HepG2 (cell line): ENCODE data around the gene SCYL1. TPM values are rescaled to one million over a fixed set of nuclear protein-coding genes. Genes with fewer than 3 reads are reported as not detected.

ENCODE experiments used
- KAT8 ChIP-seq: IDR thresholded peaks from 2 replicates; pipeline ENCODE4 v1.6.1; 2016; ENCODE audit warnings: missing genetic modification reagents, missing compliant biosample characterization
- KDM5A ChIP-seq: fragments of 200-600 bp; sonication (generic); IDR thresholded peaks from 2 replicates; pipeline ENCODE4 v1.7.0; 2018; ENCODE audit warnings: antibody characterized with exemption, mild to moderate bottlenecking, low read length, borderline replicate concordance
- KLF12 ChIP-seq: sonication (generic); formaldehyde crosslinking; IDR thresholded peaks from 2 replicates; pipeline ENCODE4 v1.4.0; 2020; ENCODE audit warnings: missing genetic modification reagents, borderline replicate concordance
- MAF1 ChIP-seq: sonication (generic); formaldehyde crosslinking; IDR thresholded peaks from 2 replicates; pipeline ENCODE4 v1.5.0; 2020; ENCODE audit warnings: missing genetic modification reagents, borderline replicate concordance
- NR2F6 ChIP-seq, 2 experiments: IDR thresholded peaks; 2 replicates each; pipeline ENCODE4 v1.6.1; 2016; ENCODE audit warnings: antibody characterized with exemption in 1 of 2, mild to moderate bottlenecking in 1 of 2
- PLSCR1 ChIP-seq: sonication (generic); formaldehyde crosslinking; IDR thresholded peaks from 2 replicates; pipeline ENCODE4 v1.5.0; 2020; ENCODE audit warnings: missing genetic modification reagents, mild to moderate bottlenecking, borderline replicate concordance
- RBFOX2 ChIP-seq: fragments of 200-400 bp; formaldehyde crosslinking; IDR thresholded peaks from 2 replicates; pipeline ENCODE4 v1.6.1; 2017; ENCODE audit warnings: low read depth, mild to moderate bottlenecking, low read length
- REPIN1 ChIP-seq: sonication (generic); formaldehyde crosslinking; IDR thresholded peaks from 2 replicates; pipeline ENCODE4 v1.8.0; 2022; ENCODE audit warnings: missing genetic modification reagents, low read depth, mild to moderate bottlenecking, borderline replicate concordance
- XRCC5 ChIP-seq: fragments of 200-400 bp; formaldehyde crosslinking; optimal IDR thresholded peaks from 2 replicates; pipeline ENCODE3; 2017; ENCODE audit warnings: mild to moderate bottlenecking, low read length
- ZBTB8A ChIP-seq: sonication (generic); formaldehyde crosslinking; IDR thresholded peaks from 2 replicates; pipeline ENCODE4 v1.4.0; 2020; ENCODE audit warnings: mild to moderate bottlenecking, low read depth, missing genetic modification reagents, borderline replicate concordance
- ZNF143 ChIP-seq: sonication (generic); formaldehyde crosslinking; IDR thresholded peaks from 2 replicates; pipeline ENCODE4 v1.4.0; 2020; ENCODE audit warnings: missing genetic modification reagents
- ZNF232 ChIP-seq: sonication (generic); formaldehyde crosslinking; IDR thresholded peaks from 2 replicates; pipeline ENCODE4 v1.4.0; 2020; ENCODE audit warnings: missing genetic modification reagents, borderline replicate concordance
- ZNF282 ChIP-seq: fragments of 450-650 bp; IDR thresholded peaks from 2 replicates; pipeline ENCODE4 v1.6.1; 2018; ENCODE audit not compliant: partially characterized antibody
- ZNF432 ChIP-seq: sonication (generic); formaldehyde crosslinking; IDR thresholded peaks from 2 replicates; pipeline ENCODE4 v1.5.0; 2020; ENCODE audit warnings: missing genetic modification reagents, mild to moderate bottlenecking, borderline replicate concordance
- ZNF441 ChIP-seq: sonication (generic); formaldehyde crosslinking; IDR thresholded peaks from 2 replicates; pipeline ENCODE4 v1.7.0; 2021; ENCODE audit warnings: missing genetic modification reagents, borderline replicate concordance
- ZNF530 ChIP-seq: sonication (generic); formaldehyde crosslinking; IDR thresholded peaks from 2 replicates; pipeline ENCODE4 v1.5.0; 2020; ENCODE audit warnings: low read depth, mild to moderate bottlenecking, missing genetic modification reagents
- ZNF614 ChIP-seq: IDR thresholded peaks from 2 replicates; pipeline ENCODE4 v1.6.1; 2018; ENCODE audit warnings: missing biosample characterization, missing genetic modification reagents, inconsistent platforms, borderline replicate concordance
- ZNF746 ChIP-seq: sonication (generic); formaldehyde crosslinking; IDR thresholded peaks from 2 replicates; pipeline ENCODE4 v1.8.0; 2022; ENCODE audit warnings: mild to moderate bottlenecking, missing genetic modification reagents
- ZNF766 ChIP-seq: sonication (generic); formaldehyde crosslinking; IDR thresholded peaks from 2 replicates; pipeline ENCODE4 v1.5.0; 2020; ENCODE audit warnings: missing genetic modification reagents, borderline replicate concordance
- ZNF883 ChIP-seq: sonication (generic); formaldehyde crosslinking; IDR thresholded peaks from 2 replicates; pipeline ENCODE4 v1.5.1; 2020; ENCODE audit warnings: mild to moderate bottlenecking, missing genetic modification reagents; ENCODE audit errors: not compliant biosample characterization
- polyA plus RNA-seq, 8 experiments: library from polyadenylated mRNA; depleted of rRNA in 3 of 8; stranded (reverse) in 7 of 8; unstranded in 1 of 8; fragments of >200 nt; fragmentation: Illumina TruSeq in 4 of 8; extraction: Trizol in 4 of 8; gene quantifications; 2 replicates each; pipeline versions ENCODE4 v1.2.1 to v1.2.3, GENCODE V29; 2011 to 2016; ENCODE audit warnings: low read depth in 4 of 8, missing spikeins in 1 of 8, mixed read lengths in 1 of 8; ENCODE audit not compliant: insufficient read depth in 1 of 8
- total RNA-seq, 5 experiments: library from RNA; depleted of rRNA; stranded (reverse); fragments of >200 nt; fragmentation: Illumina TruSeq; extraction: Trizol; gene quantifications; 2 replicates each; pipeline ENCODE4 v1.2.3, GENCODE V29; 2016; ENCODE audit warnings: low read depth in 1 of 5
- TF ChIP-seq, protein P1 (sequence below): IDR thresholded peaks from 2 replicates; pipeline ENCODE4 v1.6.1; 2012; ENCODE audit warnings: low read length, improper control_type of control experiment
- TF ChIP-seq, protein P2 (sequence below): sonication (generic); formaldehyde crosslinking; IDR thresholded peaks from 2 replicates; pipeline ENCODE4 v1.4.0; 2020; ENCODE audit warnings: mild to moderate bottlenecking, missing genetic modification reagents

SCYL1 gene
- total and polyA plus RNA-seq, 2 of the 13 experiments (the other 11 are each of a cell fraction or from before 2014, with no cell fraction given): 65.9 to 103 TPM

DNA sequence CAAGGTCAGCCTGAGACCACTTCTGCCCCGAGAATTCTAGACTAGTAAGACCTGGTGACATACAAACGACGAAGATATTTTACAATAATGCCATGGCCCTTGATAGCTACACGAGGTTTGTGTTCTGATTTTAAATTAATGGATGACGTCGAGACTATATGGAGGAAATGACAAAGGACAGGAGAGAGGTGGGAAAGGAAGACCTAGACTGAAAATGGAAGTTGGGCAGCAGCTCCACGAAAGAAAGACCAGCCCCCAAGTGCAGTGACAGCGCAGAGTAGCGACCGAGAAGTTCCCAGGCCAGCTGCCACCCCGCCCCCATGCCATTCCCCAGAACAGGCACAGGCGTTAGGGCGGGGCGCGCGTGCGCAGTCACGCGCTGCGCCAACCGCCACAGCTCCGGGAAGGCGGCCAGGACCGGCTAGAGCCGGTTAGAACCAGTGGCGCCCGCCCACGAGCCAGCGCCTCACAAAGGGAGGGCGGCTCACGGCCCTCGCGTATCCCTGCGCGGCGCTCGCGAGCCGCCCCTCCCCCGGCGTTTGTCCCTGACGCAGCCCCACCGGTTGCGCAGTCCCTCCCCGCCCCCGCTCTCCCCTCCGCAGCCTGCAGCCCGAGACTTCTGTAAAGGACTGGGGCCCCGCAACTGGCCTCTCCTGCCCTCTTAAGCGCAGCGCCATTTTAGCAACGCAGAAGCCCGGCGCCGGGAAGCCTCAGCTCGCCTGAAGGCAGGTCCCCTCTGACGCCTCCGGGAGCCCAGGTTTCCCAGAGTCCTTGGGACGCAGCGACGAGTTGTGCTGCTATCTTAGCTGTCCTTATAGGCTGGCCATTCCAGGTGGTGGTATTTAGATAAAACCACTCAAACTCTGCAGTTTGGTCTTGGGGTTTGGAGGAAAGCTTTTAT is 27.5 kb upstream of the SCYL1 start (continued):
- TF ChIP-seq, protein P1, sequence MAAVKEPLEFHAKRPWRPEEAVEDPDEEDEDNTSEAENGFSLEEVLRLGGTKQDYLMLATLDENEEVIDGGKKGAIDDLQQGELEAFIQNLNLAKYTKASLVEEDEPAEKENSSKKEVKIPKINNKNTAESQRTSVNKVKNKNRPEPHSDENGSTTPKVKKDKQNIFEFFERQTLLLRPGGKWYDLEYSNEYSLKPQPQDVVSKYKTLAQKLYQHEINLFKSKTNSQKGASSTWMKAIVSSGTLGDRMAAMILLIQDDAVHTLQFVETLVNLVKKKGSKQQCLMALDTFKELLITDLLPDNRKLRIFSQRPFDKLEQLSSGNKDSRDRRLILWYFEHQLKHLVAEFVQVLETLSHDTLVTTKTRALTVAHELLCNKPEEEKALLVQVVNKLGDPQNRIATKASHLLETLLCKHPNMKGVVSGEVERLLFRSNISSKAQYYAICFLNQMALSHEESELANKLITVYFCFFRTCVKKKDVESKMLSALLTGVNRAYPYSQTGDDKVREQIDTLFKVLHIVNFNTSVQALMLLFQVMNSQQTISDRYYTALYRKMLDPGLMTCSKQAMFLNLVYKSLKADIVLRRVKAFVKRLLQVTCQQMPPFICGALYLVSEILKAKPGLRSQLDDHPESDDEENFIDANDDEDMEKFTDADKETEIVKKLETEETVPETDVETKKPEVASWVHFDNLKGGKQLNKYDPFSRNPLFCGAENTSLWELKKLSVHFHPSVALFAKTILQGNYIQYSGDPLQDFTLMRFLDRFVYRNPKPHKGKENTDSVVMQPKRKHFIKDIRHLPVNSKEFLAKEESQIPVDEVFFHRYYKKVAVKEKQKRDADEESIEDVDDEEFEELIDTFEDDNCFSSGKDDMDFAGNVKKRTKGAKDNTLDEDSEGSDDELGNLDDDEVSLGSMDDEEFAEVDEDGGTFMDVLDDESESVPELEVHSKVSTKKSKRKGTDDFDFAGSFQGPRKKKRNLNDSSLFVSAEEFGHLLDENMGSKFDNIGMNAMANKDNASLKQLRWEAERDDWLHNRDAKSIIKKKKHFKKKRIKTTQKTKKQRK: no peak
- peak; percentile 46; the same call in 1 of the 2 replicates for TF ChIP-seq MAF1 (CRISPR knock-in tag)
- peak; percentile 88 for TF ChIP-seq KAT8 (CRISPR knock-in tag)
- TF ChIP-seq RBFOX2: peak; percentile 90
- TF ChIP-seq ZNF614 (CRISPR knock-in tag): peak; percentile 70; the same call in 1 of the 2 replicates
- TF ChIP-seq ZNF282: no peak
- peak; percentile 80; the same call in 1 of the 2 replicates for TF ChIP-seq REPIN1 (CRISPR knock-in tag)
- no peak for TF ChIP-seq PLSCR1 (CRISPR knock-in tag)
- TF ChIP-seq KLF12 (CRISPR knock-in tag): peak; percentile 94; the same call in 1 of the 2 replicates
- TF ChIP-seq, protein P2, sequence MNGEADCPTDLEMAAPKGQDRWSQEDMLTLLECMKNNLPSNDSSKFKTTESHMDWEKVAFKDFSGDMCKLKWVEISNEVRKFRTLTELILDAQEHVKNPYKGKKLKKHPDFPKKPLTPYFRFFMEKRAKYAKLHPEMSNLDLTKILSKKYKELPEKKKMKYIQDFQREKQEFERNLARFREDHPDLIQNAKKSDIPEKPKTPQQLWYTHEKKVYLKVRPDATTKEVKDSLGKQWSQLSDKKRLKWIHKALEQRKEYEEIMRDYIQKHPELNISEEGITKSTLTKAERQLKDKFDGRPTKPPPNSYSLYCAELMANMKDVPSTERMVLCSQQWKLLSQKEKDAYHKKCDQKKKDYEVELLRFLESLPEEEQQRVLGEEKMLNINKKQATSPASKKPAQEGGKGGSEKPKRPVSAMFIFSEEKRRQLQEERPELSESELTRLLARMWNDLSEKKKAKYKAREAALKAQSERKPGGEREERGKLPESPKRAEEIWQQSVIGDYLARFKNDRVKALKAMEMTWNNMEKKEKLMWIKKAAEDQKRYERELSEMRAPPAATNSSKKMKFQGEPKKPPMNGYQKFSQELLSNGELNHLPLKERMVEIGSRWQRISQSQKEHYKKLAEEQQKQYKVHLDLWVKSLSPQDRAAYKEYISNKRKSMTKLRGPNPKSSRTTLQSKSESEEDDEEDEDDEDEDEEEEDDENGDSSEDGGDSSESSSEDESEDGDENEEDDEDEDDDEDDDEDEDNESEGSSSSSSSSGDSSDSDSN (CRISPR knock-in tag): no peak; the same call in none of the 2 replicates
- TF ChIP-seq ZNF143 (CRISPR knock-in tag): no peak
- no peak for TF ChIP-seq ZNF530
- no peak; the same call in 1 of the 2 replicates for TF ChIP-seq ZNF232 (CRISPR knock-in tag)
- TF ChIP-seq NR2F6 (IDR thresholded peaks at IDR 0.05): no peak
- TF ChIP-seq NR2F6 (CRISPR knock-in tag; IDR thresholded peaks at IDR 0.05): 0 out of 2 replicates have a peak, but pooled peaks have one; percentile 50
- peak; percentile 66 for TF ChIP-seq ZNF441 (CRISPR knock-in tag)
- no peak for TF ChIP-seq ZNF432 (CRISPR knock-in tag)
- TF ChIP-seq ZNF746: peak; percentile 96
- TF ChIP-seq KDM5A: 0 out of 2 replicates have a peak, but pooled peaks have one; percentile 16
- no peak; the same call in 1 of the 2 replicates for TF ChIP-seq ZNF766 (CRISPR knock-in tag)
- peak; percentile 68 for TF ChIP-seq ZNF883 (CRISPR knock-in tag)
- TF ChIP-seq ZBTB8A (CRISPR knock-in tag): peak; percentile 71; the same call in 1 of the 2 replicates
- peak; percentile 16 for TF ChIP-seq XRCC5
